Measurements from ENCODE around the gene PRR15L. TPM values are rescaled to one million over a fixed set of nuclear protein-coding genes. Genes with fewer than 3 reads are reported as not detected.

PRR15L gene
- total and polyA plus RNA-seq, 2 of the 4 experiments (the other 2 are of a cell fraction), result not detected

GRCh38 chr17:47946516-47946915, 11.2 kb downstream of the PRR15L start:
- in situ Hi-C loops (cut with MboI; ENCODE audit: low sequenced_read_pairs), result no loop called here

More at GRCh38 chr17:47946516-47946915, 11.2 kb downstream of the PRR15L start:
- Histone ChIP-seq H3K18ac (ENCODE audit: low read depth, low read length) (no peak overlapping the region), H3K4me1 (ENCODE audit: control insufficient read depth, insufficient read depth, low read length) (peaks cover 5% of the 10 kb centered on the region), H2AK5ac (ENCODE audit: low read depth, low read length) (no peak overlapping the region), H3K14ac (replicated peaks; ENCODE audit: low read depth, low read length) (no peak overlapping the region), H2BK15ac (ENCODE audit: low read depth, low read length) (no peak overlapping the region), H4K5ac (ENCODE audit: low read depth, low read length) (no peak overlapping the region), H3K36me3 (ENCODE audit: control insufficient read depth, insufficient read depth, low read length) (peaks cover 2% of the 10 kb centered on the region), H2BK5ac (ENCODE audit: low read depth, low read length, poor library complexity, severe bottlenecking) (no peak overlapping the region), H3K4me3 (ENCODE audit: insufficient read depth, low read depth, low read length) (no peak overlapping the region), H2BK120ac (ENCODE audit: low read depth, low read length) (no peak overlapping the region), H2AK9ac (replicated peaks; ENCODE audit: low read depth, low read length, poor library complexity) (no peak overlapping the region), H3K9me1 (ENCODE audit: insufficient read depth, low read length) (no peaks in the 10 kb centered on the region), H2AFZ (replicated peaks; ENCODE audit: low read length, poor library complexity) (no peak overlapping the region), H2BK20ac (ENCODE audit: low read depth, low read length) (no peak overlapping the region), H3K4me2 (ENCODE audit: low read depth, low read length) (no peak overlapping the region), H3K27ac (ENCODE audit: insufficient read depth, low read length) (no peak overlapping the region), H3K56ac (ENCODE audit: extremely low read depth, insufficient read depth, low read length) (no peak overlapping the region), H4K8ac (ENCODE audit: low read depth in 2 of 2, low read length in 2 of 2) (no peak overlapping the region), H3K23ac (ENCODE audit: low read depth, low read length) (no peak overlapping the region), H3K79me1 (ENCODE audit: low read depth in 1 of 2, low read length in 2 of 2) (peaks cover 5 to 18% of the 10 kb centered on the region in 2 experiments; a peak in 3 of 4 replicates), H3K9me3 (ENCODE audit: control insufficient read depth, insufficient read depth, low read length) (no peaks in the 10 kb centered on the region), H3K9ac (ENCODE audit: low read depth, low read length) (no peak overlapping the region), H3K27me3 (ENCODE audit: control insufficient read depth, insufficient read depth, low read length) (no peaks in the 10 kb centered on the region), H4K20me1 (ENCODE audit: insufficient read depth, low read length) (peaks cover 2% of the 10 kb centered on the region; the same call in 1 of the 2 replicates), H4K91ac (ENCODE audit: insufficient read depth, low read depth, low read length) (no peak overlapping the region), H3K4ac (ENCODE audit: low read depth, low read length) (no peak overlapping the region)
- BruUV-seq (replicated peaks), result no TSS peak
- CTCF ChIA-PET, result interaction anchor here (0.6 to 1.5 kb wide), 9 partner anchors 9 to 154 kb away, joined by 3 to 8 read pairs (median 4); partner anchors contain the start of genes CDK5RAP3 and SCRN2
- no peak for ATAC-seq (ENCODE audit: low read depth)
- dilution Hi-C loops (cut with HindIII; ENCODE audit: low sequenced_read_pairs, unreplicated experiment) (no loop called here), intact Hi-C loops (cut with micrococcal nuclease) (loop anchor here (5.0 kb wide), 1 partner anchor 104 kb away; the partner anchor contains the start of gene SCRN2)
- no CpG with 5 or more reads among the region's 6 CpGs for WGBS, 2 experiments (ENCODE audit: extremely low coverage in 2 of 2, insufficient read length in 1 of 2)
- no peak for DNase-seq
- TF ChIP-seq MXI1 (IDR thresholded peaks at IDR 0.05; ENCODE audit: borderline replicate concordance, low read depth, low read length), result no peak
- TF ChIP-seq BHLHE40 (IDR thresholded peaks at IDR 0.05; ENCODE audit: low read depth, low read length), result no peak
- POLR2A ChIA-PET (ENCODE audit: unreplicated experiment), result no interaction called here
